NCI-H1694 treated with DMSO at 0.1 percent for 48 hours (cell line): ENCODE data around the gene IGF2BP3.
A peak's percentile ranks its signal among the peaks of the same experiment; 100 is the strongest.
"Not testable (repeated sequence)": the region's sequence is repeated elsewhere in the genome, so short reads cannot be mapped to it uniquely, and the experiment has no call there.

Experiments used
- DNase-seq: peaks from one replicate; lab custom pipeline; 2025; lab: John Stamatoyannopoulos, UW

The IGF2BP3 gene

GRCh38 chr7:23470330-23471105 lies at the start of gene IGF2BP3:
Gene IGF2BP3, minus strand, starts transcription at chr7:23470491. Its CDS starts 381 bp downstream, at chr7:23470110.
- DNase-seq: peak; percentile 88

GRCh38 chr7:23514755-23515154 lies 44.5 kb upstream of the IGF2BP3 start:
- no peak for DNase-seq

DNA sequence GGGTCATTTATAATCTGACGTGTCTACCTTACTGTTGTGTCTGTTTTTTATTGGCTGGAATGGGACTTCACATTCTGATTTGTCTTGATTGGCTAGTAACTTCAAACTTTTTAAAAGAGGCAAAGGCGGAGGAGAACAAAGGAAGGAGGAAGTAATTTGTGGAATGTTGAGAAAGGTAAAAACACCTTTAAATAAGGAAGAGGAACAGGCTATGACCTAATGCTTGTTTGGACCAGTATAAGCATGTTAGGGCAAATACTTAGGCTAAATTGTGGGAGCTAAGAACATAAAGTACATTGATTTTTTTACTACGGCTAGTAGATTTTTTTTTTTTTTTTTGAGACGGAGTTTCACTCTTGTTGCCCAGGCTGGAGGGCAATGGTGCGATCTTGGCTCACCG lies 43.5 kb upstream of the IGF2BP3 start:
- DNase-seq: not testable (repeated sequence)

DNA sequence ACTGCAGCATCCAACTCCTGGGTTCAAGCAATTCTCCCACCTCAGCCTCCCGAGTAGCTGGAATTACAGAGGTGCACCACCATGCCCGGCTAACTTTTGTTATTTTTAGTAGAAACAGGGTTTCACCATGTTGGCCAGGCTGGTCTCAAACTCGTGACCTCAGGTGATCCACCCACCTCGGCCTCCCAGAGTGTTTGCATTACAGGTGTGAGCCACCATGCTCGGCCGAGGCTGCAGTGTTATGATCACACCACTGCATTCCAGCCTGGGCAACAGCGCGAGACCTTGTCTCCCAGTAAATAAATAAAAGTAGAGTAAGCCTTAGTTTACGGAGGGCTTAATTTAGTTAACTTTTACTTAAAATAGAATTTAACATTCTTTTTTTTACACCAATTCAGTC lies 23.7 kb upstream of the IGF2BP3 start:
- no peak for DNase-seq

GRCh38 chr7:23491502-23491901 lies 21.2 kb upstream of the IGF2BP3 start:
- DNase-seq: no peak

GRCh38 chr7:23490357-23491135 lies 20.3 kb upstream of the IGF2BP3 start:
- DNase-seq: no peak

DNA sequence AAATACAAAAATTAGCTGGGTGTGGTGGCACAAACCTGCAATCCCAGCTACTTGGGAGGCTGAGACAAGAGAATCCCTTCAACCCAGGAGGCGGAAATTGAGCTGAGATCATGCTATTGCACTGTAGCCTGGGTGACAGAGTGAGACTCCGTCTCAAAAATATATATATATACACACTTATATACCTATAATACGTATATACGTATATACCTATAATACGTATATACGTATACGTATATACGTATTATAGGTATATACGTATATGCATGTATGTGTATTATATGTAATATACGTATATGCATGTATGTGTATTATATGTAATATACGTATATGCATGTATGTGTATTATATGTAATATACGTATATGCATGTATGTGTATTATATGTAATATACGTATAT lies 18.4 kb upstream of the IGF2BP3 start:
- not testable (repeated sequence) for DNase-seq

DNA sequence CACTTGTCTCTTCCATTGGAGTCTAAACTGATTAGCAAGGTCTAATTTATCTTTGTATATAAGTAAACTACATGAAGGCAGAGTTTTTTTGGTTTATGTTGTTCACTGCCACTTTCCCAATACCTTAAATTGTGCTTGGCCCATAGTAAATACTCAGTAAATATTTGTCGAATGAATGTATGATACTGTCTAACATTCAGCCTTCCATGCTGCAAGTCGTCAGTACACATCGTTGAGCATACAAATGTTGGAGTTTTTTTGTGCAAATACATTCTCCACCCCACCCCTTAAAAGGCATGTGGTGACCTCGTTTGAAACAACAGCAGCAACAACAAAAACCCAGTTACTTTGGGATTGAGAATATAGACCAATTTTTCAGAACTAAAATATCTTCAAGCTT lies 17.4 kb upstream of the IGF2BP3 start:
- DNase-seq: no peak

GRCh38 chr7:23486002-23486773 lies 15.9 kb upstream of the IGF2BP3 start:
- no peak for DNase-seq

DNA sequence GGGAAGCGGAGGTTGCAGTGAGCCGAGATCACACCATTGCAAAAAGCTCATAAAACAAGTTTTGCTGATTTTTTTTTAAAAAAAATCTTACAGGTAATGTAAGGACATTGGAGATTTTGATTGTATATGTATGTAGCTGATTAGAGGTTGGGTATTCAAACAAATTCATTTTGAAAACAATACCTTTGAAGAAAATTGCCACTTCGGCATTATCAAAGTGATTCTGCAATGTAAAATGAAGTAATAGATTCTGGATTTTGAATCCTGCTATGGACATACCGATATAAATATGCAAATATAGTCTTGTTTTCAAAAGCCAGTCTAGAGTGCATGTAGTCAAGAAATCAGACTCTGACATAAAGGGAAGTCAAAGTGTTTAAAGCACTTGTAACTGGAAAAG lies 12.4 kb upstream of the IGF2BP3 start:
- DNase-seq: no peak

DNA sequence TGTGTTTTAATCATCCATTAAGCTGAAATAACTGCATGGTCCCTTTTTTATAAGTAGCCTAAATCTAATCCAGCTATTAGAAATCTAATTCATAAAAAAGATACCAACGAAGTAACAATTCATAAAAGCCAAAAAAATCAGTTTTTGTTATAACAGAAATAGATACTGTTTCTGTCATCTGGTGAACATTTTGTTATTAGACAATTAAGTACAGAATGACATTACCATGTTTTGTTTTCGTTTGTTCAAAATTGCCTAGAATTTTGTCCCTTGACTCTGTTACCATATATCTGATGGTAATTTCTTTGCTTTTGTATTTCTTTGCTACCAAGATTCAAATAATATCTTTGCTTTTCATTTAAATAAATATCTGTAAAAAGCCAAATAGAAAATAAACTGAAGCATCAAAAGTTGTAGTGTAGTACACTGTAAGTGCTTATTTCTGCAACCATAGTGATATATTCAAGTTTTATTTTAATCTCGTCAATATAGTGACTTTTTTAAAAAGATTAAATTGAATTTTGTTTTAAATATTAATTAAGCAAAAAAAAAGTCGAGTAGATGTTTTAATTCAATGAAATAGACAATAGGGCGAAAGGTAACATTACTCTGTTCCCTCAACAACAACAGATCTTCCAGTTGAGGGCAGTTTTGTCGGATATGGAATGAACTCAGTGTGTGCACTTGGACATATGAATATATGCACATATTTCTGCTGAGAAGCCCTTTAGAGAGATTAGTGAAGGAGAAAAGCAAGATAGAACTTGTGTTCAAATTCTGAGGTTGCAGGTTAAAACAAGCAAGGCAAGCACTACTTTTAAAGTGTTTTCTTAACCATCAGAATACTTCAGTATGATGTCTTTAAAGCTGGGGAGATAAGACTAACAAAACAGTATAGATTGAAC lies 7.9 kb upstream of the IGF2BP3 start:
- DNase-seq: no peak

- DNase-seq: no peak
Observed at GRCh38 chr7:23477157-23477499, 6.8 kb upstream of the IGF2BP3 start.

GRCh38 chr7:23476286-23477156 lies 6.2 kb upstream of the IGF2BP3 start:
- no peak for DNase-seq

DNA sequence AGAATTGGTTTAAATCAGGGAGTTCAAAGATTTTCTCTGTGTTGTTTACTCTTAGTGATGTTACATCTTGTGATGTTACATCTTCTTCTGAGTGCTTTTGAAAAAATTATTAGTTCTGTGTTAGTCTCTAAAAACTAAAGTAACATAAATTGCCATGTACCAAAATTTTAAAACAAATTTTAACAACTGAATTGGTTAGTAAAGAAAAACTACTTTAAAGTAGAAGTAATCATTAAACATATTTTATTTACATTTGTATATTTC lies 5.2 kb upstream of the IGF2BP3 start:
- DNase-seq: peak; percentile 64

- DNase-seq: peak; percentile 70
Observed at GRCh38 chr7:23474829-23475575, 4.7 kb upstream of the IGF2BP3 start.

GRCh38 chr7:23474094-23474828 lies 4.0 kb upstream of the IGF2BP3 start:
- DNase-seq: peak; percentile 96

- no peak for DNase-seq
Observed at GRCh38 chr7:23473844-23474093, 3.5 kb upstream of the IGF2BP3 start.

GRCh38 chr7:23472956-23473843 lies 2.9 kb upstream of the IGF2BP3 start:
- peak; percentile 60 for DNase-seq

DNA sequence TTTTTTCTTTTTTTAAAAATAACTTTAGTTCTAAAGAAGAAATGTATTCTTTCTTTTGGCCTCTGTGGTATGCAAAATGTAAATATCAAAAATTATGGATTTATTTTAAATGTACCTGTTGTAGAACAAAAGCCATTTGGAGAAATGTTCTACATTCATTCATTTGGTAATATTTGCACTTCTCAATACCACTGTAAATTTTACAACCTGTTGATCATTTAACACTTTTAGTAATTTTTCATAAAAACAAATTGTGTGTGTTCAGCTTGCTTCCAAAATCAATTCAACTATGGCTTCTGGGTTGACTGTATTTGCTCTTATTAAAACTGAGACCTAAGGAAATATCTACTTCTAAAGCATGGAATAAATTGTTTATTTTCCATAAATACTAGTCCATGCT lies 2.3 kb upstream of the IGF2BP3 start:
- DNase-seq: no peak
